ENCODE results near the gene SFXN5. TPM values are rescaled to one million over a fixed set of nuclear protein-coding genes. Genes with fewer than 3 reads are reported as not detected.

SFXN5 gene
- total and polyA plus RNA-seq, 2 donors (not counting 3 experiments of a cell fraction or from before 2014, with no cell fraction given), result 18.7 to 28.6 TPM

DNA sequence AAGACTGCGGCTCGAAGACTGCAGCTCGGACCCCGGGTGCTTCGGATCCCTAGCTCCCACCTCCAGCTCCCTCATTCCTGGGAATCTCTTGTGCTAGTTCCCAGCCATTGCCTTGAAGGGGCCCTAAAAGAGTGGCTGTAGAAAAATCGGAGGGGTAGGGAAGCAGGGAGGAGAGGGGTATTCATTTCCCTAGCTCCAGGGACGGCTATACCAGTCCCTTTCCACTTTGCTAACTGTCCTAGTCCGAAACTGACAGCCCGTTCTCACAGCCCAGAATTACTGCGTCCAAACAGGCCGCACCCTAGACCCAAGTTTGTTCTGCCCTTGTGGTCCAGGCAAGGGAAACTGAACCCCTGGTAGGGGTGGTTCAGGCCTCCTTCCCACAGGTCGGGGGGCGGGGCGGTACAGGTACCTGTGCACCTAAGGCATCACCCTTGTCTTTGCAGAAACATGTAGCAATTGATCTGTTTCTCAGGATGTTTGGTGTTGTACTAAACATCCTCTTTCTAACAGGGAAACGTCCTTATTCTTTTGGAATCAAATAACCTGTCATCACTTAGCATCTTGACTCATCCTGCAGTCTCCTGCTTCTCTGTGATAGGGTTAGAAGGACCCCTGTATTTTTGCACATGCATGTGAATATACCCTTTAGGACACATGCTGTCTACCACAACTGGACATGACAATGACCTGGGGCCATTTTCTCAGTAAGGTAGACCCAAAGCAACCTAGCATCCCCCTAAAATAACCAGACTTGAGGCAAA is 150.2 kb downstream of the SFXN5 start:
- TF ChIP-seq GATA2 (IDR thresholded peaks at IDR 0.05; ENCODE audit: insufficient read depth, insufficient read length, low read depth, low read length) (no peak), CTCF (IDR thresholded peaks at IDR 0.05; ENCODE audit: extremely low read depth in 1 of 2, insufficient read depth in 1 of 2, low read depth in 1 of 2, low read length in 2 of 2) (no peak), JUN (IDR thresholded peaks at IDR 0.05; ENCODE audit: borderline replicate concordance, insufficient read depth, insufficient read length, low read depth) (no peak), FOS (IDR thresholded peaks at IDR 0.05; ENCODE audit: borderline replicate concordance, insufficient read depth, low read length) (no peak), MAX (IDR thresholded peaks at IDR 0.05; ENCODE audit: insufficient read depth, insufficient read length) (no peak), POLR2AphosphoS5 (IDR thresholded peaks at IDR 0.05; ENCODE audit: insufficient read depth, low read depth, low read length) (no peak), EZH2 (IDR thresholded peaks at IDR 0.05; ENCODE audit: borderline replicate concordance, low read depth, low read length, severe bottlenecking) (no peak), MYC (IDR thresholded peaks at IDR 0.05; ENCODE audit: low read depth, low read length) (no peak)
- Histone ChIP-seq H3K36me3 (ENCODE audit: control insufficient read depth in 2 of 2, extremely low read depth in 1 of 2, insufficient read depth in 2 of 2, low read length in 2 of 2) (no peaks in the 10 kb centered on the region), H3K9me1 (replicated peaks; ENCODE audit: control insufficient read depth, extremely low read depth, insufficient read depth, low read length) (no peaks in the 10 kb centered on the region), H3K9me3 (replicated peaks; ENCODE audit: control insufficient read depth, insufficient read depth, low read length) (peaks cover 4% of the 10 kb centered on the region), H3K9ac (replicated peaks; ENCODE audit: extremely low read depth, insufficient read depth, low read length) (no peak overlapping the region), H3K4me2 (ENCODE audit: insufficient read depth, low read length) (no peak overlapping the region), H3K27me3 (ENCODE audit: control insufficient read depth in 2 of 2, insufficient read depth in 2 of 2, low read length in 2 of 2) (peaks cover 85 to 98% of the 10 kb centered on the region in 2 experiments), H3K79me2 (ENCODE audit: control insufficient read depth, insufficient read depth, low read length) (no peaks in the 10 kb centered on the region), H2AFZ (ENCODE audit: low read depth, low read length) (no peak overlapping the region), H3K27ac (ENCODE audit: insufficient read depth, low read depth, low read length) (no peak overlapping the region), H3K4me3 (replicated peaks in 1 of 3; ENCODE audit: insufficient read depth in 1 of 3, low read depth in 1 of 3, low read length in 3 of 3) (no peak overlapping the region), H4K20me1 (replicated peaks; ENCODE audit: control insufficient read depth, extremely low read depth, insufficient read depth, low read length) (no peaks in the 10 kb centered on the region), H3K4me1 (ENCODE audit: control insufficient read depth, extremely low read depth, insufficient read depth, low read length) (peaks cover 7% of the 10 kb centered on the region)
- intact Hi-C loops (cut with micrococcal nuclease), result no loop called here
- ChIA-PET CTCF (interaction anchor here (1.7 kb wide), 1 partner anchor 53 kb away, joined by 5 read pairs; no protein-coding TSS in a partner anchor), POLR2A (no interaction called here)
- no TSS peak for BruUV-seq (replicated peaks)
- FAIRE-seq, result no peak
- no peak for DNase-seq (ENCODE audit: low read depth, low spot score)
- dilution Hi-C loops (cut with MboI; ENCODE audit: extremely low pct_ligation_motif_present, low sequenced_read_pairs), result no loop called here
